ENCODE measurements around the gene CDHR2. TPM values are rescaled to one million over a fixed set of nuclear protein-coding genes. Genes with fewer than 3 reads are reported as not detected.
A peak's percentile ranks its signal among the peaks of the same experiment; 100 is the strongest.
"Not testable (repeated sequence)": the region's sequence is repeated elsewhere in the genome, so short reads cannot be mapped to it uniquely, and the experiment has no call there.

Gene CDHR2
- total RNA-seq, 1 experiment from 2014 or later, result not detected

GRCh38 chr5:176596689-176597416 lies 47.7 kb downstream of the CDHR2 start:
- Histone ChIP-seq H3K4me3 (no peak overlapping the region), H3K27me3 (no peaks in the 10 kb centered on the region), H3K27ac (no peak overlapping the region), H3K36me3 (no peaks in the 10 kb centered on the region), H3K9me3 (replicated peaks) (no peaks in the 10 kb centered on the region), H3K4me1 (no peaks in the 10 kb centered on the region)
- no peak for DNase-seq

- no peaks in the 10 kb centered on the region for H3K36me3 ChIP-seq
These were observed 48.6 kb downstream of the CDHR2 start for GRCh38 chr5:176597417-176598389.

GRCh38 chr5:176599749-176600430 lies 50.7 kb downstream of the CDHR2 start:
- not testable (repeated sequence) for H3K27ac ChIP-seq; DNase-seq; H3K9me3 ChIP-seq (replicated peaks); H3K4me3 ChIP-seq; H3K4me1 ChIP-seq; H3K27me3 ChIP-seq; H3K36me3 ChIP-seq

More at GRCh38 chr5:176597417-176598389, 48.6 kb downstream of the CDHR2 start:
- no peak for DNase-seq
- Histone ChIP-seq H3K27ac (no peak overlapping the region), H3K27me3 (no peaks in the 10 kb centered on the region), H3K4me1 (no peaks in the 10 kb centered on the region), H3K4me3 (no peak overlapping the region), H3K9me3 (replicated peaks) (no peaks in the 10 kb centered on the region)

- Histone ChIP-seq H3K27ac (no peak overlapping the region), H3K27me3 (no peaks in the 10 kb centered on the region), H3K9me3 (replicated peaks) (no peaks in the 10 kb centered on the region), H3K4me3 (no peak overlapping the region), H3K4me1 (0 out of 2 replicates have a peak, but pooled peaks cover 4% of the 10 kb centered on the region), H3K36me3 (no peaks in the 10 kb centered on the region)
- no peak for DNase-seq
These were observed 52.9 kb downstream of the CDHR2 start for GRCh38 chr5:176601901-176602482.

GRCh38 chr5:176603091-176603490 lies 53.9 kb downstream of the CDHR2 start:
- no peaks in the 10 kb centered on the region for H3K27me3 ChIP-seq
- no peak overlapping the region for H3K4me3 ChIP-seq
- H3K27ac ChIP-seq, result no peak overlapping the region
- no peaks in the 10 kb centered on the region for H3K36me3 ChIP-seq
- no peaks in the 10 kb centered on the region for H3K9me3 ChIP-seq (replicated peaks)
- 0 out of 2 replicates have a peak, but pooled peaks cover 4% of the 10 kb centered on the region for H3K4me1 ChIP-seq
- DNase-seq, result no peak

GRCh38 chr5:176606032-176606431 lies 56.9 kb downstream of the CDHR2 start:
- Histone ChIP-seq H3K27ac (no peak overlapping the region), H3K4me3 (no peak overlapping the region), H3K27me3 (no peaks in the 10 kb centered on the region), H3K9me3 (replicated peaks) (no peaks in the 10 kb centered on the region), H3K4me1 (0 out of 2 replicates have a peak, but pooled peaks cover 4% of the 10 kb centered on the region), H3K36me3 (no peaks in the 10 kb centered on the region)
- DNase-seq, result no peak

- no peaks in the 10 kb centered on the region for H3K36me3 ChIP-seq
- no peaks in the 10 kb centered on the region for H3K27me3 ChIP-seq
- H3K4me1 ChIP-seq, result 0 out of 2 replicates have a peak, but pooled peaks cover 7% of the 10 kb centered on the region
- no peak overlapping the region for H3K4me3 ChIP-seq
- H3K9me3 ChIP-seq (replicated peaks), result no peaks in the 10 kb centered on the region
- no peak for DNase-seq
- H3K27ac ChIP-seq, result no peak overlapping the region
These were observed 57.7 kb downstream of the CDHR2 start for GRCh38 chr5:176606875-176607274.

- Histone ChIP-seq H3K36me3 (no peaks in the 10 kb centered on the region), H3K27ac (no peak overlapping the region), H3K4me3 (no peak overlapping the region), H3K9me3 (replicated peaks) (no peaks in the 10 kb centered on the region), H3K27me3 (no peaks in the 10 kb centered on the region), H3K4me1 (peaks cover 7% of the 10 kb centered on the region; the same call in 1 of the 2 replicates)
- no peak for DNase-seq
These were observed 59.1 kb downstream of the CDHR2 start for GRCh38 chr5:176608142-176608705.

GRCh38 chr5:176608937-176609723 lies 60.0 kb downstream of the CDHR2 start:
- Histone ChIP-seq H3K27ac (no peak overlapping the region), H3K36me3 (no peaks in the 10 kb centered on the region), H3K4me3 (peak overlapping the region; percentile 63), H3K9me3 (replicated peaks) (no peaks in the 10 kb centered on the region), H3K27me3 (no peaks in the 10 kb centered on the region), H3K4me1 (peaks cover 8% of the 10 kb centered on the region; the same call in 1 of the 2 replicates)
- peak; percentile 19 to 21 for DNase-seq

- Histone ChIP-seq H3K36me3 (no peaks in the 10 kb centered on the region), H3K4me3 (peak within 1 kb of the TSS; percentile 63), H3K4me1 (peaks cover 14% of the 10 kb centered on the region; the same call in 1 of the 2 replicates), H3K27me3 (no peaks in the 10 kb centered on the region), H3K9me3 (replicated peaks) (no peaks in the 10 kb centered on the region), H3K27ac (no peak within 1 kb of the TSS)
- peak; percentile 68 to 77 for DNase-seq
These were observed 60.7 kb downstream of the CDHR2 start, which contains the start of gene GPRIN1 for GRCh38 chr5:176609724-176610434. TSS of gene GPRIN1 (minus strand) at chr5:176610156. CDS start at chr5:176599834, 10,322 bp downstream.

GRCh38 chr5:176610435-176610773 lies 61.3 kb downstream of the CDHR2 start:
- DNase-seq, result no peak
- H3K27ac ChIP-seq, result no peak overlapping the region

GRCh38 chr5:176611435-176611834 lies 62.3 kb downstream of the CDHR2 start:
- peaks cover 21% of the 10 kb centered on the region for H3K4me1 ChIP-seq
- H3K27me3 ChIP-seq, result no peaks in the 10 kb centered on the region
- no peak overlapping the region for H3K27ac ChIP-seq
- H3K9me3 ChIP-seq (replicated peaks), result no peaks in the 10 kb centered on the region
- no peak overlapping the region for H3K4me3 ChIP-seq
- DNase-seq, result peak; percentile 79 to 86
- no peaks in the 10 kb centered on the region for H3K36me3 ChIP-seq

More at GRCh38 chr5:176610435-176610773, 61.3 kb downstream of the CDHR2 start:
- Histone ChIP-seq H3K36me3 (no peaks in the 10 kb centered on the region), H3K4me1 (peaks cover 16% of the 10 kb centered on the region), H3K4me3 (peak overlapping the region; percentile 63), H3K27me3 (no peaks in the 10 kb centered on the region), H3K9me3 (replicated peaks) (no peaks in the 10 kb centered on the region)

GRCh38 chr5:176612008-176612407 lies 62.9 kb downstream of the CDHR2 start:
- Histone ChIP-seq H3K36me3 (no peaks in the 10 kb centered on the region), H3K4me3 (no peak overlapping the region), H3K27ac (no peak overlapping the region), H3K9me3 (replicated peaks) (no peaks in the 10 kb centered on the region), H3K27me3 (no peaks in the 10 kb centered on the region), H3K4me1 (peaks cover 17% of the 10 kb centered on the region)
- DNase-seq, result no peak
